Activated CD4-positive, alpha-beta T cell treated with anti-CD3 and anti-CD28 coated beads, Interleukin-2, amount 10 ng/mL, durations not matched to agents 24 days and 14 days (primary cell): ENCODE measurements around the gene PGM5. TPM values are rescaled to one million over a fixed set of nuclear protein-coding genes. Genes with fewer than 3 reads are reported as not detected.

Experiments used
- DNase-seq: peaks from one replicate; pipeline ENCODE4 v3.0.0; 2022
- H3K27ac Mint-ChIP-seq: one replicate; pipeline ENCODE4 v1.8.0; 2022; ENCODE audit warnings: mild to moderate bottlenecking, mixed read lengths
- H3K27me3 Mint-ChIP-seq: one replicate; pipeline ENCODE4 v1.8.0; 2022; ENCODE audit warnings: mixed read lengths
- H3K36me3 Mint-ChIP-seq: one replicate; pipeline ENCODE4 v1.8.0; 2022; ENCODE audit warnings: low read depth, mild to moderate bottlenecking, mixed read lengths
- H3K4me1 Mint-ChIP-seq: one replicate; pipeline ENCODE4 v1.8.0; 2021; ENCODE audit warnings: mixed read lengths
- H3K4me3 Mint-ChIP-seq: one replicate; pipeline ENCODE4 v1.8.0; 2022; ENCODE audit warnings: mild to moderate bottlenecking, moderate library complexity, mixed read lengths
- H3K9me3 Mint-ChIP-seq: one replicate; pipeline ENCODE4 v1.8.0; 2021; ENCODE audit warnings: mixed read lengths
- intact Hi-C: fragments of 100-400 bp; cut with micrococcal nuclease; formaldehyde crosslinking; loops from one replicate; pipeline ENCODE4 v1.15.1; 2023
- total RNA-seq: library from RNA; stranded (reverse); gene quantifications from 2 replicates; pipeline ENCODE4 v1.2.3, GENCODE V29; 2022

PGM5 gene
- total RNA-seq, 1 donor from 2014 or later, result not detected

DNA sequence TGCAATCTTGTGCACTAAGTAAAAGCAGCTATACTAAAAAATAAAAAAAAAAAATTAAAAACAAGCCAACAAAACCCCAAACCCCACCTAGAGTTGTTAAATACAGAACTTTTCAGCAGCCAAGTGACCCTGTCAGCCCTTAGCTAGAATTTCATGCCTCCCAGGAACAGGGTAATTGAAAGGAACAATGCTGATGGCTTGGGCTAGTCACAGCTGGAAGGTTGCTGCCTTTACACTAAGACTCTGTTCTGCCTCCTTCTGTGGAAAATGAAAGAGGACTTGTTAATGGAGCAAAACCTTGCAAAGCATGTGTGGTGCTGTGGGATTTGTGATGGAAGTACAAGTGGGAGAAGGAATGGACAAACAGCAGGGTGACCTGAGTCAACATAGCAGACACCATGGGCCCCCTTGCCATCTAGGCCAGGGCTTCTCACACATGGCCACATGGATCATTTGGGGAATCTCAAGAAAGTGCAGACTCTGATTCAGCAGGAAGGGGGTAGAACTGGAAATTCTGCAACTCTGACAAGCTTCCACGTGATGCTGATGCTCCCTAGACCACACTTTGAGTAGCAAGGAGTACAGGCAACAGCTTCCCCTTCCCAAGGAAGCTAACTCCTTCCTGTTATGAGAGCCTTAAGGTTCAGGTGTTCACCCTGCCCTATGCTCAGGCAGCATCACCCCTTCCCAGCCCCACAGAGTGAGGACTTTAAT is 199.2 kb downstream of the PGM5 start:
- H3K36me3 Mint-ChIP-seq, result no peaks in the 10 kb centered on the region
- H3K9me3 Mint-ChIP-seq, result no peaks in the 10 kb centered on the region
- no peak overlapping the region for H3K4me3 Mint-ChIP-seq
- H3K27ac Mint-ChIP-seq, result no peak overlapping the region
- H3K27me3 Mint-ChIP-seq, result peaks cover 27% of the 10 kb centered on the region
- H3K4me1 Mint-ChIP-seq, result peaks cover 7% of the 10 kb centered on the region
- DNase-seq, result no peak
- intact Hi-C loops, result no loop called here

GRCh38 chr9:68558545-68558944 is 202.1 kb downstream of the PGM5 start:
- peaks cover 23% of the 10 kb centered on the region for H3K27me3 Mint-ChIP-seq
- DNase-seq, result no peak
- H3K27ac Mint-ChIP-seq, result no peak overlapping the region
- intact Hi-C loops, result no loop called here
- peaks cover 8% of the 10 kb centered on the region for H3K4me1 Mint-ChIP-seq
- no peaks in the 10 kb centered on the region for H3K36me3 Mint-ChIP-seq
- H3K4me3 Mint-ChIP-seq, result no peak overlapping the region
- H3K9me3 Mint-ChIP-seq, result no peaks in the 10 kb centered on the region

DNA sequence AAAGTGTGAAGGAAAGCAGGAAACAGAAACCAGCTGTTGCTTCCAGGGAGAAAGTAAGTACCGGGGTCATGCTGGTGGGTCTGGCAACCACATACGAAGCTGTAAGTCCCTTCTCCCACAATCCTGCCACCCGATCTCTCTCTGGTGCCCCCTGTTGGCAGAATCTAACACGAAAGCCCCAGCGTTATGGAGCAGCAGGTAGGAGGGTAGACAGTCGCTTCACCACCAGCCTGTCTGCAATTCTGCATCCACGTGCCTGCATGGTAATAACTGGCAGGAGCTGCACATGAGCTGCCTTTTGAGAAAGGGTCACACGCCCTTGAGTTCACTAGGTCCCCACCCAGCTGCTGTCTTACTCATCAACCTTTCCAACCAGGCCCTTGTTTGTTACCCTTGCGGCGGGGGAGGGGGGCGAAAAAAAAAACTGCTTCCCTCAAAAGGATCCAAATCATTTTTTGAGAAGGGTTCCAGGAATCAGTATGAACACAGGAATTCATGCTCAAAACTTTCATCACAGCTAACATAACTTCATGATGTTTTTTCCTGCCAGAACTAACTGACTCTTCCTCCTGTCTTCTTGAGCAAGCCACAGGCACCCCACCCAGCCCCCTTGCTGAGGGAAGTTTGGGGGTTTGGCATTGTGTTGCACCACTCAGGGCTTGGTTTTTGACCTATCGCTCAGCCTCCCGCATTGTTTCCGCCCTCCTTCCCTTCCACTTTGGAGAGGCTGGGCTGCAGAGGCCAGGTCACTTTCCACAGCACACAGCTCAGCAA is 203.8 kb downstream of the PGM5 start:
- DNase-seq, result peak; percentile 87
- Mint-ChIP-seq H3K9me3 (no peaks in the 10 kb centered on the region), H3K27me3 (peaks cover 21% of the 10 kb centered on the region), H3K4me3 (no peak overlapping the region), H3K36me3 (no peaks in the 10 kb centered on the region), H3K27ac (no peak overlapping the region), H3K4me1 (peaks cover 8% of the 10 kb centered on the region)
- intact Hi-C loops, result no loop called here

- Mint-ChIP-seq H3K36me3 (no peaks in the 10 kb centered on the region), H3K27ac (no peak overlapping the region), H3K4me3 (no peak overlapping the region), H3K27me3 (peaks cover 15% of the 10 kb centered on the region), H3K9me3 (no peaks in the 10 kb centered on the region), H3K4me1 (peaks cover 8% of the 10 kb centered on the region)
- no peak for DNase-seq
- intact Hi-C loops, result no loop called here
Observed at GRCh38 chr9:68562461-68562860, 206.1 kb downstream of the PGM5 start.

DNA sequence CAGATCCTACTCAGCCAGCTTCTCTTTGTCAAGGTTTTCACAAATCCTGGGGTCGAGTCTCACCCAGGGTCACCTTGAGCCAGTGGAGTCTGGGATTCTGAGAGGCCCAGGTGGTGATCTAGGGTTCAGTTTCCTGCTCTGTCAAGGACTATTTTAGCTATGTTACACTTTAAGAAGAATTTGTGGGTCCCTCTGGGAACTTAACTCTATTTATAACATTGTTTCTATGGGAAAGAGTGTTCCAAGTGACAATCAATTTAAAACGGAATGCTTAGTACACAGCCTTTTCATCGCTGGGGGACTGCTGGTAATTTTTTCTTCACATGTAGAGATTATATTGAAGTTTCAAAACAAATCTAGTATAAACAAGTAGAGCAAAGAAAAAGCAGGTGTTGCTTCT is 211.2 kb downstream of the PGM5 start:
- H3K4me1 Mint-ChIP-seq, result no peaks in the 10 kb centered on the region
- no peak overlapping the region for H3K27ac Mint-ChIP-seq
- peaks cover 6% of the 10 kb centered on the region for H3K9me3 Mint-ChIP-seq
- no peak for DNase-seq
- no peaks in the 10 kb centered on the region for H3K36me3 Mint-ChIP-seq
- no peak overlapping the region for H3K4me3 Mint-ChIP-seq
- intact Hi-C loops, result no loop called here
- peaks cover 27% of the 10 kb centered on the region for H3K27me3 Mint-ChIP-seq

DNA sequence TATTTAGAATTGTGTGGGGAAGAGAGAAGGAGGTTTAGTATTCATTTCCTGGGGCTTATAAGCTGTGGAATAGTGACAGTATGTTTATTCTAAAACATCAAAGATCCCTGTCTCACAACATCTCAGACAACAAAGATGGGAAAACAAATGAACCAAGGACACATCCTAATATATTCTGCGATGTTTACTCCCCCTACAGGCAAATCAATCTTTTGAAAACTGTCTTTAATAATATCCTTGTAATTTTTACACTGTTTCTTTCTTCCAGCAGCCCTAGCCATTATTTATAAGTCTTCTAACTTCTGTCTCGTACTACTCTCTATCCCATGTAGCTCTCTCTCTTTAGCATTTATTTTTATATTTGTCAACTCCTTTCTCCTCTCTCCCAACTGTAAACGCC is 217.7 kb downstream of the PGM5 start:
- Mint-ChIP-seq H3K27me3 (peaks cover 23% of the 10 kb centered on the region), H3K4me3 (no peak overlapping the region), H3K36me3 (no peaks in the 10 kb centered on the region), H3K9me3 (peaks cover 6% of the 10 kb centered on the region), H3K27ac (no peak overlapping the region), H3K4me1 (no peaks in the 10 kb centered on the region)
- intact Hi-C loops, result no loop called here
- DNase-seq, result no peak

DNA sequence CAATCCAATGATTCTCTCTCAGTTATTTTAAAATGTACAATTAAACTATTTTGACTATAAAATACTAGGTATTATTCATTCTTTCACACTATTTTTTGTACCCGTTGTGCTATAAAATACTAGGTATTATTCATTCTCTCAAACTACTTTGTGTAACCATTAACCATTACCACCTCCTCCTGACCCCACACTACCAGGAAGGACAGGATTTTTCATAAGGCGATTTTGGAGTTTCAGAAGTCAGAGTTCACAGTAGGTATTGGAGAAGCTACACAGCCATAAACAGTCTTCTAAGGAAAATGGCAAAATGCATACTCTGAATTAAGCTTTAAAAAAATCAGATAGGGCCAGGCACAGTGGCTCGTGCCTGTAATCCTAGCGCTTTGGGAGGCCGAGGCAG is 219.4 kb downstream of the PGM5 start:
- no peak overlapping the region for H3K4me3 Mint-ChIP-seq

GRCh38 chr9:68577774-68578591 is 221.6 kb downstream of the PGM5 start:
- intact Hi-C loops, result no loop called here
- no peak overlapping the region for H3K4me3 Mint-ChIP-seq
- no peak overlapping the region for H3K27ac Mint-ChIP-seq
- H3K4me1 Mint-ChIP-seq, result no peaks in the 10 kb centered on the region
- no peaks in the 10 kb centered on the region for H3K36me3 Mint-ChIP-seq
- no peaks in the 10 kb centered on the region for H3K9me3 Mint-ChIP-seq
- peaks cover 16% of the 10 kb centered on the region for H3K27me3 Mint-ChIP-seq
- no peak for DNase-seq

More for the DNA sequence above, 219.4 kb downstream of the PGM5 start:
- intact Hi-C loops, result no loop called here
- no peaks in the 10 kb centered on the region for H3K36me3 Mint-ChIP-seq
- peaks cover 21% of the 10 kb centered on the region for H3K27me3 Mint-ChIP-seq
- peaks cover 6% of the 10 kb centered on the region for H3K9me3 Mint-ChIP-seq
- DNase-seq, result no peak
- no peaks in the 10 kb centered on the region for H3K4me1 Mint-ChIP-seq
- no peak overlapping the region for H3K27ac Mint-ChIP-seq

Other genes with a start within 250 kb of the PGM5 start
- 35.6 and 36.2 TPM in 2 replicates for gene ZNG1C, start 114.6 kb upstream of the PGM5 start, total RNA-seq
- gene FOXD4L3, start 53.7 kb upstream of the PGM5 start, total RNA-seq, result not detected in 2 replicates
- gene TMEM252, start 184.3 kb downstream of the PGM5 start, total RNA-seq, result not detected in 2 replicates